Tibial nerve (tissue), 4 donors: ENCODE measurements around the gene KPNA6. TPM values are rescaled to one million over a fixed set of nuclear protein-coding genes. Genes with fewer than 3 reads are reported as not detected.

Experiments
- DNase-seq, 2 donors: peaks; one replicate each; pipeline ENCODE4 v3.0.0-alpha.2; 2019; ENCODE audit warnings: low spot score in 2 of 2
- H3K27ac ChIP-seq, 4 donors: fragments of 200-600 bp; sonication (generic) in 3 of 4; one replicate each; pipeline ENCODE4 v1.5.1; 2017 to 2019; ENCODE audit warnings: mild to moderate bottlenecking in 1 of 4
- H3K27me3 ChIP-seq, 2 donors: fragments of 200-600 bp; sonication (generic) in 1 of 2; one replicate each; pipeline versions ENCODE4 v1.5.1 to v1.6.0; 2017 to 2019
- H3K36me3 ChIP-seq, 3 donors: fragments of 200-600 bp; sonication (generic); one replicate each; pipeline ENCODE4 v1.5.1; 2018 to 2019
- H3K4me1 ChIP-seq, 4 donors: fragments of 200-600 bp; sonication (generic) in 3 of 4; one replicate each; pipeline ENCODE4 v1.5.1; 2017 to 2019
- H3K4me3 ChIP-seq, 4 donors: fragments of 200-600 bp; sonication (generic) in 3 of 4; one replicate each; pipeline ENCODE4 v1.5.1; 2017 to 2019; ENCODE audit warnings: mild to moderate bottlenecking in 1 of 4, moderate library complexity in 1 of 4
- H3K9me3 ChIP-seq, 4 donors: fragments of 200-600 bp; sonication (generic) in 3 of 4; one replicate each; pipeline ENCODE4 v1.5.1; 2017 to 2019
- EP300 ChIP-seq, 2 donors: sonication (generic); formaldehyde crosslinking; IDR thresholded peaks; one replicate each; pipeline ENCODE4 v1.6.1; 2017; ENCODE audit warnings: antibody characterized with exemption in 2 of 2, mild to moderate bottlenecking in 1 of 2
- POLR2A ChIP-seq, 2 donors: fragments of 450-650 bp; IDR thresholded peaks; one replicate each; pipeline ENCODE4 v1.6.1; 2017; ENCODE audit warnings: antibody characterized with exemption in 2 of 2, mild to moderate bottlenecking in 2 of 2, moderate library complexity in 2 of 2
- WGBS, 2 donors: methylation state at CpG; one replicate each; pipeline ENCODE4 v1.1.5; 2018; 5-methylcytosine and 5-hydroxymethylcytosine counted together
- total RNA-seq, 4 donors: library from RNA; depleted of rRNA; stranded (reverse); fragments of >200 nt; gene quantifications; one replicate each; pipeline ENCODE4 v1.1.0, GENCODE V29; 2016
- TF ChIP-seq, protein P1 (sequence below), 5 experiments: fragments of 200-600 bp in 3 of 5; fragments of 450-650 bp in 2 of 5; sonication (generic) in 3 of 5; IDR thresholded peaks; one replicate each; pipeline ENCODE4 v1.5.1; 2016 to 2019; ENCODE audit warnings: antibody characterized with exemption in 5 of 5, mild to moderate bottlenecking in 3 of 5, moderate library complexity in 2 of 5

KPNA6 gene
- total RNA-seq, 4 donors from 2014 or later: 30.3 to 39.3 (median 33.5) TPM

DNA sequence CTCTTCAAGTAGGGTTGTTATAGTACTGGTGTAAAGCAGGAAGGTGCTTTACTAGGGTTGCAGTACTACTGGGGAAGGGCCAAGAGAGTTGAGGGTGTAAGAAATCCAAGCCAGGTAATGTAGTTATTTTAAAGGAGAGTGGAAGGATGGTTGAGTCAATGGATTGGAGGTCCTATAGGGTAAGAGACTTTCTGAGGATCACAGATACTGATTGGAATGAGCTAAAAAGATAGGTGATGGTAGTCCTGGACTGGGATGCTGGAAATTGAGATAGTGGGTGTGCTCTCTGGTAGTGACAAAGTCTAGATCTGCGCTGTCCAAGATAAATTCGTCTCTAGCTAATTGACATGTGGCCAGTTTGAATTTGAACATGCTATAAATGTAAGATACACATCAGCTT is 78.6 kb downstream of the KPNA6 start:
- Histone ChIP-seq H3K4me1 (peaks cover 0 to 46% (median 11%) of the 10 kb centered on the region in 4 donors), H3K36me3 (peaks cover 16 to 93% (median 24%) of the 10 kb centered on the region in 3 donors), H3K27ac (no peak overlapping the region), H3K4me3 (no peak overlapping the region), H3K9me3 (no peaks in the 10 kb centered on the region), H3K27me3 (no peaks in the 10 kb centered on the region)
- TF ChIP-seq EP300 (IDR thresholded peaks at IDR 0.05): no peak
- DNase-seq: no peak
- 88 to 91% methylated on average over 2 of the region's 2 CpGs for WGBS, 2 donors

DNA sequence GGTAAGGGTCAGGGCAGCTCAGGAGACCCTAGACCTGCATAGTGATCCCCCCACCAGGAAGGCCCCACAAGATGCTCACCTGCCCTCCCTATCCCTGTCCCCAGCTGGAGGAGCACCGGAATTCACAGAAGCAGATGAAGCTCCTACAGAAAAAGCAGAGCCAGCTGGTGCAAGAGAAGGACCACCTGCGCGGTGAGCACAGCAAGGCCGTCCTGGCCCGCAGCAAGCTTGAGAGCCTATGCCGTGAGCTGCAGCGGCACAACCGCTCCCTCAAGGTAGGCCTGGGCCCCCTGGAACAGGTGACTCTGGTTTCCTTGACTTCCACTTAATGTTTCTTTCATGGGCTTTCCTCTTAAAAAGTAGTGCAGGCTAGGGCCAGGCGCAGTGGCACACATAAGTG is 80.0 kb downstream of the KPNA6 start:
- Histone ChIP-seq H3K4me1 (peaks cover 0 to 32% (median 2%) of the 10 kb centered on the region in 4 donors), H3K4me3 (no peak overlapping the region), H3K9me3 (no peaks in the 10 kb centered on the region), H3K27ac (no peak overlapping the region), H3K36me3 (peaks cover 23 to 95% (median 24%) of the 10 kb centered on the region in 3 donors), H3K27me3 (no peaks in the 10 kb centered on the region)
- WGBS, 2 donors: 98 to 99% methylated on average over 9 of the region's 9 CpGs
- DNase-seq: no peak
- no peak for TF ChIP-seq POLR2A (IDR thresholded peaks at IDR 0.05)

DNA sequence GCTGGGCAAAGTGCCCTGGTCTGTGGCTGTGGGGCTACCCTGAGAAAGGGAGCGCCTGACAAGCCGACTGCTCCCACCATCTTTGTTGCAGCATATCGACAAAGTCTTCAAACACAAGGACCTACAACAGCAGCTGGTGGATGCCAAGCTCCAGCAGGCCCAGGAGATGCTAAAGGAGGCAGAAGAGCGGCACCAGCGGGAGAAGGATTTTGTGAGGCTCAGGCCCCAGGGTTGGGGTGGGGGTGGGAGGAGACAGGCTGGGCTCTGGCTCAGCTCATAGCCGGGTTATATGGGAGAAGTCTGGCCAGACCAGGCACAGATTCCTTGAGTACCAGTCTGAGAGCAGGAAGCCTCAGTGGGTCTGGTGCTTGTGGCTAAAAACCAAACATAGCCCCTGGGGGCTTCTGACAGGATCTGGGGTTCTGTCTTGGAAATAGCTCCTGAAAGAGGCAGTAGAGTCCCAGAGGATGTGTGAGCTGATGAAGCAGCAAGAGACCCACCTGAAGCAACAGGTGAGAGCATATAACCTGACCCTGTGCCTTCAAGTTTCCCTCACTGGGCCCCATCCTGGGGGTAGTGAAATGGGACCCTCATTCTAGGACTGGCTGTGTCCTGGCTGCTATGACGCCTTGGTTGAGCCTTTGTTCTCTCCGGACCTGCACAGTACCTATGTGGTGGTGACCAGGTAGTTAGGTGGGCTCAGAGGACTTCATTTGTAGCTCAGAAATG is 84.5 kb downstream of the KPNA6 start:
- no peak overlapping the region for H3K27ac ChIP-seq
- no peak for TF ChIP-seq EP300 (IDR thresholded peaks at IDR 0.05)
- no peak for TF ChIP-seq POLR2A (IDR thresholded peaks at IDR 0.05)
- TF ChIP-seq, protein P1, sequence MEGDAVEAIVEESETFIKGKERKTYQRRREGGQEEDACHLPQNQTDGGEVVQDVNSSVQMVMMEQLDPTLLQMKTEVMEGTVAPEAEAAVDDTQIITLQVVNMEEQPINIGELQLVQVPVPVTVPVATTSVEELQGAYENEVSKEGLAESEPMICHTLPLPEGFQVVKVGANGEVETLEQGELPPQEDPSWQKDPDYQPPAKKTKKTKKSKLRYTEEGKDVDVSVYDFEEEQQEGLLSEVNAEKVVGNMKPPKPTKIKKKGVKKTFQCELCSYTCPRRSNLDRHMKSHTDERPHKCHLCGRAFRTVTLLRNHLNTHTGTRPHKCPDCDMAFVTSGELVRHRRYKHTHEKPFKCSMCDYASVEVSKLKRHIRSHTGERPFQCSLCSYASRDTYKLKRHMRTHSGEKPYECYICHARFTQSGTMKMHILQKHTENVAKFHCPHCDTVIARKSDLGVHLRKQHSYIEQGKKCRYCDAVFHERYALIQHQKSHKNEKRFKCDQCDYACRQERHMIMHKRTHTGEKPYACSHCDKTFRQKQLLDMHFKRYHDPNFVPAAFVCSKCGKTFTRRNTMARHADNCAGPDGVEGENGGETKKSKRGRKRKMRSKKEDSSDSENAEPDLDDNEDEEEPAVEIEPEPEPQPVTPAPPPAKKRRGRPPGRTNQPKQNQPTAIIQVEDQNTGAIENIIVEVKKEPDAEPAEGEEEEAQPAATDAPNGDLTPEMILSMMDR (IDR thresholded peaks at IDR 0.05): no peak
- H3K27me3 ChIP-seq: no peaks in the 10 kb centered on the region
- H3K36me3 ChIP-seq: peaks cover 26 to 100% (median 44%) of the 10 kb centered on the region in 3 donors
- no peaks in the 10 kb centered on the region for H3K9me3 ChIP-seq
- DNase-seq: no peak
- no peak overlapping the region for H3K4me3 ChIP-seq
- H3K4me1 ChIP-seq: no peaks in the 10 kb centered on the region
- WGBS, 2 donors: 80 to 89% methylated on average over 8 of the region's 8 CpGs

DNA sequence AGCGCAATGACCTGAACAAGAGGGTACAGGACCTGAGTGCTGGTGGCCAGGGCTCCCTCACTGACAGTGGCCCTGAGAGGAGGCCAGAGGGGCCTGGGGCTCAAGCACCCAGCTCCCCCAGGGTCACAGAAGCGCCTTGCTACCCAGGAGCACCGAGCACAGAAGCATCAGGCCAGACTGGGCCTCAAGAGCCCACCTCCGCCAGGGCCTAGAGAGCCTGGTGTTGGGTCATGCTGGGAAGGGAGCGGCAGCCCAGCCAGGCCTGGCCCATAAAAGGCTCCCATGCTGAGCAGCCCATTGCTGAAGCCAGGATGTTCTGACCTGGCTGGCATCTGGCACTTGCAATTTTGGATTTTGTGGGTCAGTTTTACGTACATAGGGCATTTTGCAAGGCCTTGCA is 87.1 kb downstream of the KPNA6 start:
- Histone ChIP-seq H3K9me3 (no peaks in the 10 kb centered on the region), H3K27ac (no peak overlapping the region), H3K27me3 (no peaks in the 10 kb centered on the region), H3K36me3 (peaks cover 18 to 82% (median 28%) of the 10 kb centered on the region in 3 donors), H3K4me1 (peaks cover 0 to 12% (median 6%) of the 10 kb centered on the region in 4 donors), H3K4me3 (no peak overlapping the region)
- no peak for DNase-seq
- 86% methylated on average over 5 to 6 of the region's 6 CpGs for WGBS, 2 donors
- TF ChIP-seq, protein P1 (IDR thresholded peaks at IDR 0.05): no peak
- TF ChIP-seq EP300 (IDR thresholded peaks at IDR 0.05): no peak
- no peak for TF ChIP-seq POLR2A (IDR thresholded peaks at IDR 0.05)

DNA sequence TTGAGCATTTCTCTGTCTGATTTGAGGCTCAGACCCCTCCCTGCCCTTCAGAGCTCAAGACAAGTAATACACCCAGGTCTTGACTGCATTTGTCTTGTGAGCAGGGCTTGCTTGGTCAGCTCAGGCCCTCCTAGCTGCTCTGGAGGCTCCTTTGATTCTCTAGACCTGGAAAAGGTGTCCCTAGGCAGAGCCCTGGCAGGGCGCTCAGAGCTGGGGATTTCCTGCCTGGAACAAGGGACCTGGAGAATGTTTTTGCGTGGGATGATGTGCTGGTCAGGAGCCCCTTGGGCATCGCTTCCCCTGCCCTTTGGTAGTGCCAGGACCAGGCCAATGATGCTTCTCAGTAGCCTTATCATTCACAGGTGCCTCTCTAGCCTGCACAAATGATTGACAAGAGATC is 87.7 kb downstream of the KPNA6 start:
- peaks cover 0 to 14% (median 7%) of the 10 kb centered on the region in 4 donors for H3K4me1 ChIP-seq
- H3K27ac ChIP-seq: no peak overlapping the region
- no peaks in the 10 kb centered on the region for H3K9me3 ChIP-seq
- peaks cover 13 to 76% (median 22%) of the 10 kb centered on the region in 3 donors for H3K36me3 ChIP-seq
- WGBS, 2 donors: 77 to 90% methylated on average over 3 of the region's 3 CpGs
- TF ChIP-seq POLR2A (IDR thresholded peaks at IDR 0.05) (no peak), EP300 (IDR thresholded peaks at IDR 0.05) (no peak)
- TF ChIP-seq, protein P1 (IDR thresholded peaks at IDR 0.05): no peak
- no peak overlapping the region for H3K4me3 ChIP-seq
- DNase-seq: no peak
- H3K27me3 ChIP-seq: no peaks in the 10 kb centered on the region

DNA sequence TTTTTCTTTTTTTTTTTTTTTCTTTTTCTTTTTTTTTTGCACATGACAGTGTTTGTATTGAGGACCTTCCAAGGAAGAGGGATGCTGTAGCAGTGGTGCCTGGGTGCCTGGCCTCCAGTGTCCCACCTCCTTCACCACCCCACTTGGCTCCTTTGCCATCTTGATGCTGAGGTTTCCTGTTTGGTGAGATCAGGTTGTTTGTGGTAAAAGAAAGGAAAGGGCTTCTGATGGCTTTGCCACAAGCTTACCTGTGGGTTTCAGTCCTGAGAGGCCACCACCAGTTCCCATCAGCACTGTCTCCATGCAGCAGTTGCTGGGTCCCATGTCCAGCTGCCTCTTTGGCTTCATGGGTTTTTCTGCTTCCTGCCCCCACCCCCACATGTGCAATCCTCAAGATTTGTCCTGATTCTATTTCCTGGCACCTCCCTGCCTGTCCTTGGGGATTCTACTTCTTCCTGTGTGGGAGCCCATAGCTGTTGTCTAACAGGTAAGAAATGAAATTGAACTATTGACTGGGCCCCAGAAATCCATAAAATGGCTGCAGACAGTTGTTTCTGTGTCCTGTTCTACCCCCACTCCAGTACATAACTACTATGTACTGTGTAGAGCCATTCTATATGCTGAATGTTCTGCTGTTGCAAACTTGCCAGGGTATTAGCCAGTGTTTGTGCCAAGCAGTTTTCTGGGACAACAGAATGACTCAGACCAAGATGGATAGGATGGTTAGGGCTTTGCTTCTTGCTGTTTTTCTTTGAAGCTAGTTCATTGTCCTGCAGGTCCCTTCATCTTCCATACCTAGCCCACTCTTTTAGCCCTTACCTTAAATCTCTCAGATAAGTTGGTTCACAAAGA is 88.3 kb downstream of the KPNA6 start:
- Histone ChIP-seq H3K9me3 (no peaks in the 10 kb centered on the region), H3K27ac (no peak overlapping the region), H3K4me1 (peaks cover 0 to 19% (median 7%) of the 10 kb centered on the region in 4 donors), H3K27me3 (no peaks in the 10 kb centered on the region), H3K4me3 (no peak overlapping the region), H3K36me3 (peaks cover 12 to 70% (median 20%) of the 10 kb centered on the region in 3 donors)
- DNase-seq: no peak
- TF ChIP-seq, protein P1 (IDR thresholded peaks at IDR 0.05): no peak
- TF ChIP-seq EP300 (IDR thresholded peaks at IDR 0.05): no peak
- no peak for TF ChIP-seq POLR2A (IDR thresholded peaks at IDR 0.05)
